Activated CD4-positive, alpha-beta memory T cell treated with anti-CD3 and anti-CD28 coated beads for 36 hours (primary cell): Measurements from ENCODE around the gene AGPAT4. TPM values are rescaled to one million over a fixed set of nuclear protein-coding genes. Genes with fewer than 3 reads are reported as not detected.

Experiments
- CTCF ChIA-PET: fragments of 350-600 bp; sonication (Branson Sonifier 250); formaldehyde crosslinking; loops from one replicate; lab custom pipeline; 2021; ENCODE audit warnings: antibody characterized with exemption, inconsistent platforms; lab: Charles Lee
- POLR2A ChIA-PET: fragments of 350-600 bp; sonication (Branson Sonifier 250); formaldehyde crosslinking; loops from one replicate; lab custom pipeline; 2021; ENCODE audit warnings: antibody characterized with exemption; lab: Charles Lee
- DNase-seq: peaks from one replicate; pipeline ENCODE4 v3.0.0-alpha.2; 2020
- H3K27ac Mint-ChIP-seq: one replicate; pipeline ENCODE4 v1.8.0; 2021; ENCODE audit warnings: mixed read lengths
- H3K27me3 Mint-ChIP-seq: one replicate; pipeline ENCODE4 v1.8.0; 2021; ENCODE audit warnings: mixed read lengths
- H3K36me3 Mint-ChIP-seq: one replicate; pipeline ENCODE4 v1.8.0; 2021; ENCODE audit warnings: mixed read lengths
- H3K4me1 Mint-ChIP-seq: one replicate; pipeline ENCODE4 v1.8.0; 2021; ENCODE audit warnings: low read depth, mixed read lengths
- H3K4me3 Mint-ChIP-seq: one replicate; pipeline ENCODE4 v1.8.0; 2021; ENCODE audit warnings: mild to moderate bottlenecking, mixed read lengths
- H3K9me3 Mint-ChIP-seq: one replicate; pipeline ENCODE4 v1.8.0; 2021; ENCODE audit warnings: mixed read lengths
- intact Hi-C: fragments of 100-400 bp; cut with micrococcal nuclease; formaldehyde crosslinking; loops from one replicate; pipeline ENCODE4 v1.15.1; 2023
- total RNA-seq, 2 experiments: library from RNA; stranded (reverse); gene quantifications; one replicate each; pipeline ENCODE4 v1.2.3, GENCODE V29; 2021

Gene AGPAT4
- total RNA-seq, 2 experiments from 2014 or later, result 4.7 to 5.6 TPM

- intact Hi-C loops, result no loop called here
- no peak for DNase-seq
- Mint-ChIP-seq H3K36me3 (peaks cover 5% of the 10 kb centered on the region), H3K9me3 (peaks cover 4% of the 10 kb centered on the region), H3K4me3 (no peak overlapping the region), H3K4me1 (peaks cover 34% of the 10 kb centered on the region), H3K27me3 (no peaks in the 10 kb centered on the region), H3K27ac (no peak overlapping the region)
- POLR2A ChIA-PET, result no interaction called here
- CTCF ChIA-PET, result no interaction called here
Observed at GRCh38 chr6:161222706-161223234, 51.1 kb downstream of the AGPAT4 start.

DNA sequence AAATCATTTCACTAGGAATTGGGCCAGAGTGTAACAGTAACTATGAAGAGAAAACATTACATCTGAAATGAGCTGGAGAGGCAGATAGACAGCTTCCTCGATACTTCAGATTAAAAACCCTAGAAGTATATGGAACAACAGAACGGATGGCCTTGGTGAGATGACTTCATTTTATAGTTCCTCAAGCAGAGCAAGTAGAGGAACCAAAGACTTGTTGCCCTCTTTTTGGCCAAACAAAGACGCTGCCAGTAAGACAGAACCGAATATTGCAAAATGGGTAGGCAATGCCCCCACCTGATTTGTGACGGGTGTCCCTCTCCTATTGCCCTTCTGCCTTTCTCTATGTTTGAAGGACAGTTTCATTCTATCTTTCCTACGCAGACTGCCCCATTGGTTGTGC lies 53.5 kb downstream of the AGPAT4 start:
- Mint-ChIP-seq H3K4me1 (peaks cover 13% of the 10 kb centered on the region), H3K27me3 (no peaks in the 10 kb centered on the region)

GRCh38 chr6:161219680-161220079 lies 54.2 kb downstream of the AGPAT4 start:
- Mint-ChIP-seq H3K36me3 (peaks cover 13% of the 10 kb centered on the region), H3K9me3 (peaks cover 4% of the 10 kb centered on the region), H3K4me1 (peaks cover 7% of the 10 kb centered on the region), H3K4me3 (no peak overlapping the region), H3K27me3 (no peaks in the 10 kb centered on the region), H3K27ac (no peak overlapping the region)
- ChIA-PET CTCF (no interaction called here), POLR2A (no interaction called here)
- intact Hi-C loops, result no loop called here
- no peak for DNase-seq

More for the DNA sequence above, 53.5 kb downstream of the AGPAT4 start:
- ChIA-PET POLR2A (no interaction called here), CTCF (no interaction called here)
- Mint-ChIP-seq H3K9me3 (peaks cover 8% of the 10 kb centered on the region), H3K27ac (no peak overlapping the region), H3K4me3 (no peak overlapping the region), H3K36me3 (peaks cover 18% of the 10 kb centered on the region)
- intact Hi-C loops, result no loop called here
- DNase-seq, result no peak

DNA sequence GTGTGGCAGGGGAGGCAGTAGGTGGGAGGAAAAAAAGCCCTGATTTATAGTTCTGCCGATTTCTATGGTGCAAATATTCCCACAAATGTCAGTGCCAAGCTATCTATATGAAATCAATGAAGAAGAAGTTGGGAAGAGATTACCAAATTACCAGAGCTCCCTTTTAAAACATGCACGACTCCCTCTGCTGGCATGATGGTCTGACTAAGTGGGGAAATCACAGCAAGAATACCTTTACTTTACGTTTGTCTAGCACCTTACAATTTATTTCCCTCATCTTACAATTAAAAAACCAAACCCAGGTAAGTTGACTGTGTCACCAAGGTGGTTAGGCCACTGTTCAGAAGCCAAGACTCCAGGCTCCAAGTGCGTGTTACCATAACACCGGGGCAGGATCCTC lies 55.6 kb downstream of the AGPAT4 start:
- ChIA-PET POLR2A (no interaction called here), CTCF (interaction anchor here (1.1 to 1.5 kb wide), 2 partner anchors 9 to 288 kb away, joined by 3 read pairs; no protein-coding TSS in a partner anchor)
- intact Hi-C loops, result no loop called here
- H3K27me3 Mint-ChIP-seq, result no peaks in the 10 kb centered on the region
- peaks cover 18% of the 10 kb centered on the region for H3K36me3 Mint-ChIP-seq
- no peak overlapping the region for H3K27ac Mint-ChIP-seq
- no peaks in the 10 kb centered on the region for H3K4me1 Mint-ChIP-seq
- DNase-seq, result no peak
- peaks cover 4% of the 10 kb centered on the region for H3K9me3 Mint-ChIP-seq
- H3K4me3 Mint-ChIP-seq, result no peak overlapping the region

DNA sequence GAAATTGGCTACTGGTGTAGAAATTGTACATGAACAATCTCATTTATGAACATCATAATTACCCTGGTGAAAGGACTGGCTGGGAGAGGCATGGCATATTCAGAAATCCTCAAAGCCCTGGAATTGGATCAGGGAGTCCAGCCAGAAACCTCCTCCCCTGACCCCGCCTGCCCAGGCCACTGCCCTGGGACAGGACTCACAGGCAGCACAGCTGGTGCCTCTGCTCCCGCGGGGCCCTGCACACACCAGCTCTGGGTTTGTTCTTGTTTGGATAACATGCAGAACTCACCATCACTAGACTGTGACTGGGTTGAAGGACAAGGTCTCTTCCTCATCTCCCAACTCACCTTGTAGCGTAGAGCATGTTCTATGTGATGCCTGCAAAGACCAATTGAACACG lies 56.2 kb downstream of the AGPAT4 start:
- Mint-ChIP-seq H3K4me1 (no peaks in the 10 kb centered on the region), H3K36me3 (peaks cover 18% of the 10 kb centered on the region), H3K27me3 (no peaks in the 10 kb centered on the region), H3K9me3 (peaks cover 4% of the 10 kb centered on the region), H3K27ac (no peak overlapping the region), H3K4me3 (no peak overlapping the region)
- ChIA-PET CTCF (interaction anchor here (1.1 to 1.5 kb wide), 2 partner anchors 9 to 288 kb away, joined by 3 read pairs; no protein-coding TSS in a partner anchor), POLR2A (no interaction called here)
- intact Hi-C loops, result no loop called here
- DNase-seq, result no peak

DNA sequence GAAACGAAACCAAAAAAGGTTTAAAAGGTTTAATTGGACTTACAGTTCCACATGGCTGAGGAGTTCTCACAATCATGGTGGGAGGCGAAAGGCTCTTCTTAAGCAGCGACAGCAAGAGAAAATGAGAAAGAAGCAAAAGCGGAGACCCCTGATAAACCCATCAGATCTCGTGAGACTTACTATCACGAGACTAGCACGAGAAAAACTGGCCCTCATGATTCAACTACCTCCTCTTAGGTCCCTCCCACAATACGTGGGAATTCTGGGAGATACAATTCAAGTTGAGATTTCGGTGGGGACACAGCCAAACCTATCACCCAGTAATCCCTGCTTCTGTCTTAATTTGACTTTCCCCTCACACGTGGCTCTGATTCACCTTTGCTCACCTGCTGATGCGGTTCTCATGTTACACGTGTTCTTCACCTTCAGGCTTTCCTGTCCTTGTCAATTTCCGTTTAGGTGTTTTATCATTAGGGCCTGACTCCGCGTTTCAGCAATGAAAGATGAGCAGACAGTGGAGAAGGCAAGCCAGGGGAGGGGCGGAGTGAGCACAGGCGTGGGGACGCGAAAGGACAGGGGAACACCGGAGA lies 57.1 kb downstream of the AGPAT4 start:
- Mint-ChIP-seq H3K27me3 (no peaks in the 10 kb centered on the region), H3K9me3 (peaks cover 5% of the 10 kb centered on the region), H3K36me3 (peaks cover 21% of the 10 kb centered on the region), H3K4me3 (no peak overlapping the region), H3K27ac (no peak overlapping the region), H3K4me1 (no peaks in the 10 kb centered on the region)
- DNase-seq, result no peak
- POLR2A ChIA-PET, result no interaction called here
- CTCF ChIA-PET, result interaction anchor here (1.5 kb wide), 1 partner anchor 8 kb away, joined by 3 read pairs; no protein-coding TSS in a partner anchor
- intact Hi-C loops, result no loop called here

- no peaks in the 10 kb centered on the region for H3K4me1 Mint-ChIP-seq
- intact Hi-C loops, result no loop called here
- peaks cover 23% of the 10 kb centered on the region for H3K36me3 Mint-ChIP-seq
- POLR2A ChIA-PET, result no interaction called here
- CTCF ChIA-PET, result no interaction called here
- no peaks in the 10 kb centered on the region for H3K27me3 Mint-ChIP-seq
- no peak overlapping the region for H3K4me3 Mint-ChIP-seq
- peaks cover 7% of the 10 kb centered on the region for H3K9me3 Mint-ChIP-seq
- no peak for DNase-seq
- no peak overlapping the region for H3K27ac Mint-ChIP-seq
Observed at GRCh38 chr6:161215876-161216615, 57.8 kb downstream of the AGPAT4 start.

GRCh38 chr6:161215193-161215592 lies 58.7 kb downstream of the AGPAT4 start:
- Mint-ChIP-seq H3K27me3 (no peaks in the 10 kb centered on the region), H3K4me1 (no peaks in the 10 kb centered on the region), H3K27ac (no peak overlapping the region), H3K4me3 (no peak overlapping the region), H3K36me3 (peaks cover 23% of the 10 kb centered on the region), H3K9me3 (peaks cover 10% of the 10 kb centered on the region)
- ChIA-PET POLR2A (no interaction called here), CTCF (no interaction called here)
- intact Hi-C loops, result no loop called here
- DNase-seq, result no peak

DNA sequence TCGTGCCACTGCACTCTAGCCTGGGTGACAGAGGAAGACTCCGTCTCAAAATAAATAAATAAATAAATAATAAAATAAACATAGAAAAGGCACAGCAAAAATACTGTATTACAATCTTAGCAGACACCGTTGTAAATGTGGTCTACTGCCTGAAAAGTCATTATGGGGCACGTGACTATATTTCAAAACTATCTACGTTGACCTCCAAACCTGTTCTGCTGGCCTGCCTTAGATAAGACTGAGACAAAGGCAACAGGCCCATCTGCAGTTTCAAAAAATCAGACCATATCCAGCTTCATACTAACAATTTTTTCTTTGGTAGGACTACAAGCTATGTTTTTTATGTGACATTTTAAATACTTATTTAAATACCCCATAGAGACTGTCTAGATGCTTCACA lies 59.1 kb downstream of the AGPAT4 start:
- intact Hi-C loops, result no loop called here
- Mint-ChIP-seq H3K27ac (no peak overlapping the region), H3K27me3 (no peaks in the 10 kb centered on the region), H3K4me1 (no peaks in the 10 kb centered on the region), H3K36me3 (peaks cover 23% of the 10 kb centered on the region), H3K4me3 (no peak overlapping the region), H3K9me3 (peaks cover 10% of the 10 kb centered on the region)
- POLR2A ChIA-PET, result no interaction called here
- CTCF ChIA-PET, result no interaction called here
- no peak for DNase-seq

- no peak overlapping the region for H3K27ac Mint-ChIP-seq
- ChIA-PET POLR2A (no interaction called here), CTCF (no interaction called here)
- H3K4me3 Mint-ChIP-seq, result no peak overlapping the region
- no peaks in the 10 kb centered on the region for H3K27me3 Mint-ChIP-seq
- no peak for DNase-seq
- peaks cover 10% of the 10 kb centered on the region for H3K9me3 Mint-ChIP-seq
- intact Hi-C loops, result no loop called here
- peaks cover 23% of the 10 kb centered on the region for H3K36me3 Mint-ChIP-seq
- H3K4me1 Mint-ChIP-seq, result no peaks in the 10 kb centered on the region
Observed at GRCh38 chr6:161212902-161213301, 61.0 kb downstream of the AGPAT4 start.

GRCh38 chr6:161211380-161212035 lies 62.4 kb downstream of the AGPAT4 start:
- CTCF ChIA-PET, result no interaction called here
- Mint-ChIP-seq H3K27me3 (no peaks in the 10 kb centered on the region), H3K4me1 (no peaks in the 10 kb centered on the region), H3K27ac (no peak overlapping the region), H3K4me3 (no peak overlapping the region), H3K9me3 (peaks cover 7% of the 10 kb centered on the region), H3K36me3 (peaks cover 18% of the 10 kb centered on the region)
- intact Hi-C loops, result no loop called here
- no peak for DNase-seq
- POLR2A ChIA-PET, result no interaction called here

- CTCF ChIA-PET, result interaction anchor here (1.3 kb wide), 1 partner anchor 160 kb away, joined by 3 read pairs; no protein-coding TSS in a partner anchor
- POLR2A ChIA-PET, result no interaction called here
Observed at GRCh38 chr6:161210857-161211256, 63.0 kb downstream of the AGPAT4 start.

More at GRCh38 chr6:161210857-161211256, 63.0 kb downstream of the AGPAT4 start:
- no peaks in the 10 kb centered on the region for H3K27me3 Mint-ChIP-seq
- H3K27ac Mint-ChIP-seq, result no peak overlapping the region
- DNase-seq, result no peak
- intact Hi-C loops, result no loop called here
- peaks cover 7% of the 10 kb centered on the region for H3K9me3 Mint-ChIP-seq
- H3K4me1 Mint-ChIP-seq, result no peaks in the 10 kb centered on the region
- H3K4me3 Mint-ChIP-seq, result no peak overlapping the region
- H3K36me3 Mint-ChIP-seq, result peaks cover 11% of the 10 kb centered on the region
